ENCODE data around the gene TLE4.

DNA sequence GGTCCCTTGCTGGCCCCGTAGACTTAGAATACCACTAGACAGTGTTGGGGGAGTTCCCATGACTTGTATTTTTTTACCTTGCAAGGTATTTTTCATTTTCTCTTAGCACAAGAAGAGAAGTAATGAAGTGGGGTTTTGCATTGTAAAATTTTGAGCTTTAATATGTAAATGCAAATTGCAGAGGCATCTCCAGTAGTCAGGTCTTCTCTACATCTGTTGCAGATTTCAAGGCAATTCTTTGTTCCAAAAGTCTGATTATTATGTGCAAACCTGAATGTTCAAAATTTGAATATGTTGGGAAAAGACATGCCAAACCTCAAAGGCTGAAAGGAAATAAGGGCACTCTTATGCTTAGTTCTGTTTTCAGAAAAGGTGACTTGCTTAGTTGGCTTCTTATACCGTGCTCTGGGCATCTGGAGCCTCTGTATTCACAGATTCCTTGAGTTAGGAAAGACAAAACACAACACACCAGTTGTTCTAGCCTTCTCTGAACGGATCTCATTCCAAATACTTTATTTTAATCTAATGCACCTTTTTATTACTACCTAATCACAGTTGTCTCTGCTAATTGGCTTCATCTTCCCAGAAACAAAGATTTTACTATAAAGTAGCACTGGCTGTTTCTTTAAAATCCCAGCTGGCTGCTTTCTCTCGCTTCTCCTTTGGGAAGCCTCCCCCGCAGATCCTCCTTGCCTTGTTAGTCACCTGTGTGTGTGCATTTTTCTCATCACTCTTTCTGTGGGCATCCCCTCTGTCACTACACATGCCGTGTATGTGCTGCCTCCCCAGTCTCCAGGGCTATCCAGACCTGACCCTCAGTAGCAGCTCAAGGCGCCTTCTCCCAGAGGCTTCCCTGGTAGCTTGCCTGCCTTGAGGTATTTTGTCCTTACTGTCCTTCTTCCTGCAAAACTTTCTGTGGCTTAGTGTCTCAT lies 138.2 kb downstream of the TLE4 start:
- TF ChIP-seq, protein P1, sequence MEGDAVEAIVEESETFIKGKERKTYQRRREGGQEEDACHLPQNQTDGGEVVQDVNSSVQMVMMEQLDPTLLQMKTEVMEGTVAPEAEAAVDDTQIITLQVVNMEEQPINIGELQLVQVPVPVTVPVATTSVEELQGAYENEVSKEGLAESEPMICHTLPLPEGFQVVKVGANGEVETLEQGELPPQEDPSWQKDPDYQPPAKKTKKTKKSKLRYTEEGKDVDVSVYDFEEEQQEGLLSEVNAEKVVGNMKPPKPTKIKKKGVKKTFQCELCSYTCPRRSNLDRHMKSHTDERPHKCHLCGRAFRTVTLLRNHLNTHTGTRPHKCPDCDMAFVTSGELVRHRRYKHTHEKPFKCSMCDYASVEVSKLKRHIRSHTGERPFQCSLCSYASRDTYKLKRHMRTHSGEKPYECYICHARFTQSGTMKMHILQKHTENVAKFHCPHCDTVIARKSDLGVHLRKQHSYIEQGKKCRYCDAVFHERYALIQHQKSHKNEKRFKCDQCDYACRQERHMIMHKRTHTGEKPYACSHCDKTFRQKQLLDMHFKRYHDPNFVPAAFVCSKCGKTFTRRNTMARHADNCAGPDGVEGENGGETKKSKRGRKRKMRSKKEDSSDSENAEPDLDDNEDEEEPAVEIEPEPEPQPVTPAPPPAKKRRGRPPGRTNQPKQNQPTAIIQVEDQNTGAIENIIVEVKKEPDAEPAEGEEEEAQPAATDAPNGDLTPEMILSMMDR (IDR thresholded peaks at IDR 0.05; ENCODE audit: low read depth, low read length, poor library complexity, severe bottlenecking): no peak
- TF ChIP-seq EZH2phosphoT487 (IDR thresholded peaks at IDR 0.05; ENCODE audit: borderline replicate concordance, low read length): no peak

Data from DOHH2 (cell line).